H1 (cell line): ENCODE data around the gene DCP1B. TPM values are rescaled to one million over a fixed set of nuclear protein-coding genes. Genes with fewer than 3 reads are reported as not detected.

Experiments used
- CTCF ChIA-PET: fragments of 300-600 bp; sonication (Branson Sonifier 250); formaldehyde crosslinking; loops from one replicate; lab custom pipeline; 2021; ENCODE audit not compliant: partially characterized antibody; lab: Charles Lee
- POLR2A ChIA-PET: fragments of 300-600 bp; sonication (Branson Sonifier 250); formaldehyde crosslinking; loops from one replicate; lab custom pipeline; 2021; ENCODE audit warnings: inconsistent platforms; ENCODE audit not compliant: partially characterized antibody; lab: Charles Lee
- DNase-seq, 2 experiments: peaks; one replicate each; pipeline versions ENCODE4 v3.0.0 to v3.0.0-alpha.2; 2010 to 2022; ENCODE audit warnings: low spot score in 2 of 2, low read depth in 1 of 2, mixed read lengths in 1 of 2
- FAIRE-seq: peaks from 2 replicates; lab custom pipeline; 2011; peaks lifted over from hg19 to GRCh38; lab: Jason Lieb, UNC
- H2AFZ ChIP-seq: 2 replicates; pipeline ENCODE4 v1.8.1; 2012; ENCODE audit warnings: low read length, inconsistent platforms
- H2AK5ac ChIP-seq: 2 replicates; pipeline ENCODE4 v1.6.1; 2013; ENCODE audit warnings: low read depth, low read length
- H2BK120ac ChIP-seq: replicated peaks from 2 replicates; pipeline ENCODE3; 2013; ENCODE audit warnings: low read depth, low read length, inconsistent platforms
- H2BK12ac ChIP-seq: 2 replicates; pipeline ENCODE4 v1.6.1; 2013; ENCODE audit warnings: low read depth, low read length
- H2BK15ac ChIP-seq: 2 replicates; pipeline ENCODE4 v1.6.1; 2013; ENCODE audit warnings: low read length
- H2BK20ac ChIP-seq: 2 replicates; pipeline ENCODE4 v1.6.1; 2013; ENCODE audit warnings: low read length
- H2BK5ac ChIP-seq: 2 replicates; pipeline ENCODE4 v1.6.1; 2013; ENCODE audit warnings: low read depth, low read length
- H3K14ac ChIP-seq: 2 replicates; pipeline ENCODE4 v1.6.1; 2013; ENCODE audit warnings: inconsistent platforms; ENCODE audit not compliant: insufficient read length
- H3K18ac ChIP-seq: 2 replicates; pipeline ENCODE4 v1.6.1; 2013; ENCODE audit warnings: low read length; ENCODE audit errors: extremely low read depth
- H3K23ac ChIP-seq: 2 replicates; pipeline ENCODE4 v1.6.1; 2013; ENCODE audit warnings: inconsistent platforms; ENCODE audit not compliant: insufficient read length
- H3K23me2 ChIP-seq: 2 replicates; pipeline ENCODE4 v1.6.1; 2013; ENCODE audit warnings: low read depth, low read length
- H3K27ac ChIP-seq: 2 replicates; pipeline ENCODE4 v1.6.1; 2011; ENCODE audit warnings: low read depth, low read length, inconsistent platforms
- H3K27me3 ChIP-seq, 4 experiments: replicated peaks in 1 of 4; 1 replicate in 1 of 4; 2 replicates in 3 of 4; pipeline versions ENCODE4 v1.6.1 to v1.8.1; 2011 to 2013; ENCODE audit warnings: low read length in 3 of 4, mild to moderate bottlenecking in 3 of 4, inconsistent platforms in 2 of 4, mixed read lengths in 2 of 4, moderate library complexity in 1 of 4; ENCODE audit not compliant: control insufficient read depth in 3 of 4, insufficient read depth in 3 of 4; ENCODE audit errors: extremely low read depth in 1 of 4
- H3K36me3 ChIP-seq, 4 experiments: 2 replicates each; pipeline versions ENCODE4 v1.6.1 to v1.8.1; 2011 to 2013; ENCODE audit warnings: mild to moderate bottlenecking in 4 of 4, low read length in 3 of 4, moderate library complexity in 2 of 4, control low read depth in 1 of 4, inconsistent platforms in 1 of 4; ENCODE audit not compliant: insufficient read depth in 4 of 4, control insufficient read depth in 2 of 4
- H3K4ac ChIP-seq: replicated peaks from 2 replicates; pipeline ENCODE3; 2013; ENCODE audit warnings: low read length, low read depth, mixed read lengths, inconsistent platforms; ENCODE audit not compliant: insufficient read length
- H3K4me1 ChIP-seq, 4 experiments: replicated peaks in 1 of 4; 1 replicate in 1 of 4; 2 replicates in 3 of 4; pipeline versions ENCODE4 v1.6.1 to v1.8.1; 2011 to 2013; ENCODE audit warnings: low read length in 3 of 4, inconsistent platforms in 2 of 4, mixed read lengths in 1 of 4; ENCODE audit not compliant: insufficient read depth in 4 of 4, control insufficient read depth in 3 of 4
- H3K4me2 ChIP-seq, 2 experiments: 2 replicates each; pipeline versions ENCODE4 v1.6.1 to v1.8.1; 2011 to 2013; ENCODE audit warnings: low read depth in 2 of 2, low read length in 2 of 2, control low read depth in 1 of 2, inconsistent platforms in 1 of 2, mild to moderate bottlenecking in 1 of 2; ENCODE audit not compliant: insufficient read depth in 1 of 2
- H3K4me3 ChIP-seq, 4 experiments: fragments of 200-600, 300-600 bp in 1 of 4; sonication (generic), shearing (Covaris generic), sonication (Bioruptor Twin) in 1 of 4; 2 replicates each; pipeline versions ENCODE4 v1.5.1 to v1.8.1; 2011 to 2016; ENCODE audit warnings: low read length in 4 of 4, low read depth in 3 of 4, control low read depth in 2 of 4, inconsistent platforms in 2 of 4, mild to moderate bottlenecking in 2 of 4, mixed read lengths in 1 of 4, moderate library complexity in 1 of 4; ENCODE audit not compliant: insufficient read depth in 2 of 4; ENCODE audit errors: extremely low read depth in 1 of 4
- H3K56ac ChIP-seq: replicated peaks from 2 replicates; pipeline ENCODE3; 2013; ENCODE audit warnings: low read depth, mild to moderate bottlenecking, mixed read lengths, low read length, inconsistent platforms; ENCODE audit not compliant: insufficient read length
- H3K79me1 ChIP-seq: 2 replicates; pipeline ENCODE4 v1.6.1; 2013; ENCODE audit warnings: low read depth, low read length, control low read depth
- H3K79me2 ChIP-seq, 2 experiments: 2 replicates each; pipeline versions ENCODE4 v1.6.1 to v1.8.1; 2012 to 2013; ENCODE audit warnings: low read length in 2 of 2, mild to moderate bottlenecking in 2 of 2, inconsistent platforms in 1 of 2; ENCODE audit not compliant: insufficient read depth in 2 of 2, control insufficient read depth in 1 of 2
- H3K9ac ChIP-seq, 4 experiments: replicated peaks in 1 of 4; 1 replicate in 1 of 4; 2 replicates in 3 of 4; pipeline versions ENCODE4 v1.6.1 to v1.8.1; 2011 to 2013; ENCODE audit warnings: low read depth in 3 of 4, low read length in 3 of 4, control low read depth in 2 of 4, mild to moderate bottlenecking in 2 of 4, moderate library complexity in 2 of 4, inconsistent platforms in 1 of 4; ENCODE audit errors: extremely low read depth in 1 of 4
- H3K9me3 ChIP-seq, 2 experiments: 2 replicates each; pipeline versions ENCODE4 v1.6.1 to v1.8.1; 2012 to 2013; ENCODE audit warnings: mild to moderate bottlenecking in 2 of 2, moderate library complexity in 2 of 2, control low read depth in 1 of 2, inconsistent platforms in 1 of 2, low read depth in 1 of 2, low read length in 1 of 2, mixed read lengths in 1 of 2; ENCODE audit not compliant: insufficient read depth in 2 of 2
- H4K20me1 ChIP-seq, 2 experiments: replicated peaks in 1 of 2; 2 replicates each; pipeline versions ENCODE3 to v1.8.1; 2011 to 2013; ENCODE audit warnings: inconsistent platforms in 2 of 2, low read length in 2 of 2, mild to moderate bottlenecking in 1 of 2; ENCODE audit not compliant: insufficient read depth in 2 of 2, control insufficient read depth in 1 of 2
- H4K5ac ChIP-seq: 2 replicates; pipeline ENCODE4 v1.6.1; 2013; ENCODE audit warnings: low read length, low read depth, mixed read lengths, inconsistent platforms; ENCODE audit not compliant: insufficient read length
- H4K8ac ChIP-seq: 2 replicates; pipeline ENCODE4 v1.8.0; 2013; ENCODE audit warnings: mild to moderate bottlenecking, moderate library complexity, low read length, inconsistent platforms; ENCODE audit not compliant: insufficient read depth; ENCODE audit errors: extremely low read depth
- H4K91ac ChIP-seq: replicated peaks from 2 replicates; pipeline ENCODE3; 2013; ENCODE audit warnings: low read length, mixed read lengths, inconsistent platforms; ENCODE audit not compliant: insufficient read length
- BCL11A ChIP-seq, 2 experiments: IDR thresholded peaks; one replicate each; pipeline ENCODE4 v1.6.1; 2011; ENCODE audit warnings: low read depth in 2 of 2, low read length in 2 of 2, mild to moderate bottlenecking in 2 of 2
- BRCA1 ChIP-seq: IDR thresholded peaks from 2 replicates; pipeline ENCODE4 v1.6.1; 2012; ENCODE audit warnings: low read depth, low read length, improper control_type of control experiment
- CBX5 ChIP-seq: fragments of 300-800, 300-1000 bp; sonication (generic); IDR thresholded peaks from 2 replicates; pipeline ENCODE4 v1.7.1; 2016; ENCODE audit warnings: antibody characterized with exemption, low read length, low read depth
- EGR1 ChIP-seq: IDR thresholded peaks from 2 replicates; pipeline ENCODE4 v1.6.1; 2011; ENCODE audit warnings: low read depth, low read length, borderline replicate concordance
- HDAC2 ChIP-seq, 2 experiments: fragments of 300-600 bp in 1 of 2; sonication (generic) in 1 of 2; IDR thresholded peaks; 2 replicates each; pipeline ENCODE4 v1.6.1; 2011 to 2012; ENCODE audit warnings: low read depth in 2 of 2, low read length in 2 of 2, mild to moderate bottlenecking in 2 of 2, moderate library complexity in 2 of 2, borderline replicate concordance in 1 of 2, inconsistent platforms in 1 of 2
- RFX5 ChIP-seq: IDR thresholded peaks from 2 replicates; pipeline ENCODE4 v1.6.1; 2011; ENCODE audit warnings: low read depth, low read length, improper control_type of control experiment, borderline replicate concordance
- SIRT6 ChIP-seq: IDR thresholded peaks from one replicate; pipeline ENCODE4 v1.7.1; 2012; ENCODE audit warnings: low read length, inconsistent platforms
- SP2 ChIP-seq: IDR thresholded peaks from 2 replicates; pipeline ENCODE4 v1.6.1; 2012; ENCODE audit warnings: mild to moderate bottlenecking, low read length, inconsistent platforms
- TCF12 ChIP-seq: IDR thresholded peaks from 2 replicates; pipeline ENCODE4 v1.6.1; 2011; ENCODE audit warnings: low read depth, mild to moderate bottlenecking, low read length
- ZNF274 ChIP-seq: IDR thresholded peaks from 2 replicates; pipeline ENCODE4 v1.7.0; 2012; ENCODE audit warnings: low read length, borderline replicate concordance; ENCODE audit errors: extremely low read depth
- WGBS, 2 experiments: shearing (Covaris generic) in 1 of 2; methylation state at CpG; one replicate each; pipeline versions ENCODE4 v1.1.6 to v1.1.7; 2013 to 2015; ENCODE audit warnings: low lambda C conversion rate in 2 of 2, mixed read lengths in 2 of 2, inconsistent platforms in 1 of 2, low coverage in 1 of 2, missing lambda C conversion rate in 1 of 2; ENCODE audit not compliant: insufficient replicate concordance in 2 of 2, insufficient coverage in 1 of 2, insufficient read length in 1 of 2; ENCODE audit errors: extremely low coverage in 1 of 2, missing lambda C conversion rate in 1 of 2; 5-methylcytosine and 5-hydroxymethylcytosine counted together
- polyA plus RNA-seq, 7 experiments: library from polyadenylated mRNA; depleted of rRNA in 3 of 7; stranded (reverse) in 5 of 7; unstranded in 2 of 7; fragments of >200 nt in 5 of 7; fragments of 200-250 nt in 2 of 7; gene quantifications; 1 replicate in 5 of 7; 2 replicates in 1 of 7; 4 replicates in 1 of 7; pipeline versions ENCODE4 v1.2.1 to v1.2.3, GENCODE V29; 2011 to 2013; ENCODE audit warnings: missing spikeins in 2 of 7, mixed read lengths in 2 of 7
- total RNA-seq: library from RNA; stranded (reverse); fragmentation: NEBNext Ultra II Directional; extraction: Animal tissue kit (Norgen Biotek cat#: 25700); gene quantifications from 2 replicates; pipeline ENCODE4 v1.2.1, GENCODE V29; 2021

DCP1B gene
- total and polyA plus RNA-seq, 2 of the 8 experiments (the other 6 are each of a cell fraction or from before 2014, with no cell fraction given) = 14.8 to 29.0 TPM

DNA sequence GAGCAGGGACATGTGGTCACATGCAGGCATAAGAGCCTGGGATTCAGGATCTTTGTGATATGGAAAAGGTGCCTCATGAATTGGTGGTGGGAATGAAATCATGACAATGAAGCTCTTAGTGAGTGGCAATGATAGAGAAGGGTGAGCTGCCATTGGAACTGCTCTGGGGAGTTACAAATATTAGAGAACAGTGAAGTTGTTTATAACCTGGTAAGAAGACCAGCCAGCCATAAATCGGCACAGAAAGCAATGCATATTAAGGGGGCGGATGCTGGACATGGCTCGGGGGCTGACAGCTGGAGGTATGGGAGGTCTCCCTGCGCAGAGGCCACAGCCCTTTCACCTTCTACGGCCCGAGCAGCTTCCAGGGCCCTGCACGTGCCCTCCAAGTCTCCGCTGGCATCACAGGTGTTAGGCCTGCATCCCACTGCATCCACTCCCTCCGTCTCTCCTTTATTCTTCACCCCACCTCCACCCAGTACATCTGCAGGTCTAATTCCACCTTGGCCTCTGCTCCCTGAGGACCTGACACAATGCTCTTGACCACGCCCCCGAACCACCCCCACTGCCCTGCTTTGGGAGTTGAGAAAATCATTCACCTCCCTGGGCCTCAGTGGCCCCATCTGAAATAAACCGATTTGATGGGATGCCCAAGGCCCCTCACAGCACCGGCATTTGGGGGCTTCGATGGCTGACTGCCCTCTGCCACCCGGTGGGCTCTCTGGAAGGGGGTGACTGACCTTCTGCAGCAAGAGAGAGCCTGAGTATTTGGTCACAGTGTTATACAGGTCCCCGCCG lies 89.9 kb downstream of the DCP1B start:
- no peak for FAIRE-seq
- CTCF ChIA-PET = interaction anchor here (0.6 to 6.2 kb wide), 6 partner anchors 9 to 143 kb away, joined by 3 to 32 read pairs (median 4); no protein-coding TSS in a partner anchor

More for the DNA sequence above, 89.9 kb downstream of the DCP1B start:
- Histone ChIP-seq H2BK12ac (no peak overlapping the region), H3K4me1 (peaks cover 0 to 11% (median 7%) of the 10 kb centered on the region in 4 experiments; a peak in 6 of 7 replicates), H2BK15ac (no peak overlapping the region), H2BK20ac (no peak overlapping the region), H3K23ac (no peak overlapping the region), H3K9ac (no peak overlapping the region), H3K9me3 (no peaks in the 10 kb centered on the region), H4K91ac (no peak overlapping the region), H3K36me3 (no peaks in the 10 kb centered on the region), H3K14ac (no peak overlapping the region), H3K79me2 (no peaks in the 10 kb centered on the region), H3K4me3 (no peak overlapping the region), H3K27ac (no peak overlapping the region), H3K4me2 (no peak overlapping the region), H2BK120ac (no peak overlapping the region), H4K8ac (peak overlapping the region; percentile 29), H3K23me2 (0 out of 2 replicates have a peak, but pooled peaks cover 3% of the 10 kb centered on the region), H3K79me1 (no peaks in the 10 kb centered on the region), H2AK5ac (no peak overlapping the region), H3K27me3 (no peaks in the 10 kb centered on the region), H4K20me1 (no peaks in the 10 kb centered on the region), H3K4ac (no peak overlapping the region), H2AFZ (no peak overlapping the region), H3K56ac (no peak overlapping the region), H2BK5ac (no peak overlapping the region), H4K5ac (no peak overlapping the region), H3K18ac (no peak overlapping the region)
- TF ChIP-seq TCF12 (no peak), SP2 (no peak), ZNF274 (no peak), BRCA1 (no peak), EGR1 (no peak), BCL11A (IDR thresholded peaks at IDR 0.05; ENCODE audit: low read depth in 2 of 2, low read length in 2 of 2) (no peak), CBX5 (no peak), RFX5 (no peak), HDAC2 (IDR thresholded peaks at IDR 0.05; ENCODE audit: borderline replicate concordance in 1 of 2, low read depth in 2 of 2, low read length in 2 of 2) (no peak), SIRT6 (no peak)
- POLR2A ChIA-PET = no interaction called here
- DNase-seq = peak in 1 of 2 experiments; percentile 39
- WGBS, 2 experiments = 82% methylated on average over 17 of the region's 17 CpGs; no CpG with 5 or more reads in 1 of the 2 experiments
